Activated CD4-positive, alpha-beta T cell treated with anti-CD3 and anti-CD28 coated beads, Interleukin-2, amount 10 ng/mL, durations not matched to agents 7 days and 5 days (primary cell): ENCODE measurements around the gene PSMD13. TPM values are rescaled to one million over a fixed set of nuclear protein-coding genes. Genes with fewer than 3 reads are reported as not detected.

Experiments
- CTCF ChIA-PET: fragments of 350-600 bp; sonication (Branson Sonifier 250); formaldehyde crosslinking; loops from one replicate; lab custom pipeline; 2021; ENCODE audit warnings: antibody characterized with exemption; lab: Charles Lee
- POLR2A ChIA-PET: fragments of 350-600 bp; sonication (Branson Sonifier 250); formaldehyde crosslinking; loops from one replicate; lab custom pipeline; 2021; ENCODE audit warnings: antibody characterized with exemption; lab: Charles Lee
- DNase-seq: peaks from one replicate; pipeline ENCODE4 v3.0.0-alpha.2; 2020
- H3K27ac Mint-ChIP-seq: one replicate; pipeline ENCODE4 v1.8.0; 2021; ENCODE audit warnings: mild to moderate bottlenecking, moderate library complexity, mixed read lengths
- H3K27me3 Mint-ChIP-seq: one replicate; pipeline ENCODE4 v1.8.0; 2021; ENCODE audit warnings: mixed read lengths
- H3K36me3 Mint-ChIP-seq: one replicate; pipeline ENCODE4 v1.8.0; 2021; ENCODE audit warnings: low read depth, mixed read lengths
- H3K4me1 Mint-ChIP-seq: one replicate; pipeline ENCODE4 v1.8.0; 2021; ENCODE audit warnings: mixed read lengths
- H3K4me3 Mint-ChIP-seq: one replicate; pipeline ENCODE4 v1.8.0; 2021; ENCODE audit warnings: mild to moderate bottlenecking, moderate library complexity, mixed read lengths
- H3K9me3 Mint-ChIP-seq: one replicate; pipeline ENCODE4 v1.8.0; 2021; ENCODE audit warnings: mixed read lengths
- total RNA-seq, 2 experiments: library from RNA; stranded (reverse); gene quantifications; one replicate each; pipeline ENCODE4 v1.2.3, GENCODE V29; 2021

Gene PSMD13
- total RNA-seq, 2 experiments from 2014 or later, result 125 to 153 TPM

- H3K9me3 Mint-ChIP-seq, result no peaks in the 10 kb centered on the region
- peak overlapping the region; percentile 73 for H3K4me3 Mint-ChIP-seq
- CTCF ChIA-PET, result interaction anchor here (0.7 to 1.6 kb wide), 2 partner anchors 14 to 18 kb away, joined by 3 to 4 read pairs; no protein-coding TSS in a partner anchor
- H3K4me1 Mint-ChIP-seq, result peaks cover 32% of the 10 kb centered on the region
- POLR2A ChIA-PET, result no interaction called here
- H3K27ac Mint-ChIP-seq, result peak overlapping the region; percentile 54
- peaks cover 2% of the 10 kb centered on the region for H3K27me3 Mint-ChIP-seq
- peaks cover 28% of the 10 kb centered on the region for H3K36me3 Mint-ChIP-seq
- DNase-seq, result no peak
Measured at GRCh38 chr11:291281-292210, 54.8 kb downstream of the PSMD13 start.

DNA sequence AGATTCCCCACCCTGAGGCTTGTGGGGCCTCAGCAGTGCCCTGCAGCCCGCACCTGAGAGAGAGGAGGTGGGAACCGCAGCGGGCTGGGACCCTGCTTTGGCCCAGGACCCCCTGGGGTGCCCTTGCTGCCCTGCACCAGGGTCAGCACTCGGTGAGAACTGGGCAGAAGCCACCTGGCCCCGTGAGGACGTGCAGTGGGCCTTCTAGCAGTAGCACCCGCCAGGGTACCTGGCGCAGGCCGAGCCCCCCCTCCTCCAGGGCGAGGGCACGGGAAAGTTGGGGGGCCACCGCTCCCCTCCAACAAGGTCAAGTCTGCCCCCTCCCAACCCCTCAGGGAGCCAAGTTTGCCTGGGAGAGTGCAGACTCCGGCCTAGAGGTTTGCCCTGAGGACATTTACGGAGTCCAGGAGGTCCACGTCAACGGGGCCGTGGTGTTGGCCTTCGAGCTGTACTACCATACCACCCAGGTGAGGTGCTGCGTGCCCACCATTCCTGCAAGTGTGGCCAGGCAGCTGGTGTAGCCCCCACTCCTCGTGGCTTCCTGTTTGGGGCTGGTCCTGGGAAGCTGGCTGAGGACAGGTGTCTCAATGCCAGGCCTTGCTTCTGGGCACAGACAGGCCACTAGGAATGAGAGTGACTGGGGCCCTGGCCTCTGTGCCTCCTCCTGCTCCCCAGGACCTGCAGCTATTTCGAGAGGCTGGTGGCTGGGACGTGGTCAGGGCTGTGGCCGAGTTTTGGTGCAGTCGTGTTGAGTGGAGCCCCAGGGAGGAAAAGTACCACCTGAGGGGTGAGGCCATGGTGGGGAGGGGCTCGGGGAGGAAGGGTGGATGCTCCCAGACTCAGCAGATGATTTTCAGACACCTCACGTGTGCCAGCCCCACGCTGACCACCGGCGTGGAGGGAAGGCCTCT, 55.7 kb downstream of the PSMD13 start:
- CTCF ChIA-PET, result interaction anchor here (1.6 kb wide), 1 partner anchor 14 kb away, joined by 4 read pairs; no protein-coding TSS in a partner anchor
- DNase-seq, result no peak
- Mint-ChIP-seq H3K27me3 (no peaks in the 10 kb centered on the region), H3K36me3 (peaks cover 26% of the 10 kb centered on the region), H3K4me1 (peaks cover 32% of the 10 kb centered on the region), H3K27ac (no peak overlapping the region), H3K4me3 (no peak overlapping the region), H3K9me3 (no peaks in the 10 kb centered on the region)
- POLR2A ChIA-PET, result no interaction called here

- DNase-seq, result no peak
- H3K27ac Mint-ChIP-seq, result no peak overlapping the region
- H3K27me3 Mint-ChIP-seq, result no peaks in the 10 kb centered on the region
- CTCF ChIA-PET, result interaction anchor here (1.4 to 1.6 kb wide), 2 partner anchors 43 to 226 kb away, joined by 5 read pairs; no protein-coding TSS in a partner anchor
- POLR2A ChIA-PET, result no interaction called here
- peaks cover 33% of the 10 kb centered on the region for H3K4me1 Mint-ChIP-seq
- H3K9me3 Mint-ChIP-seq, result no peaks in the 10 kb centered on the region
- peaks cover 20% of the 10 kb centered on the region for H3K36me3 Mint-ChIP-seq
- no peak overlapping the region for H3K4me3 Mint-ChIP-seq
Measured at GRCh38 chr11:293271-293851, 56.6 kb downstream of the PSMD13 start.

GRCh38 chr11:293852-294661, 57.3 kb downstream of the PSMD13 start:
- DNase-seq, result no peak
- ChIA-PET CTCF (interaction anchor here (1.2 to 2.8 kb wide), 4 partner anchors 12 to 225 kb away, joined by 3 to 11 read pairs (median 5); partner anchors contain the start of genes BET1L and RIC8A), POLR2A (no interaction called here)
- no peaks in the 10 kb centered on the region for H3K9me3 Mint-ChIP-seq
- H3K27ac Mint-ChIP-seq, result no peak overlapping the region
- H3K36me3 Mint-ChIP-seq, result peaks cover 20% of the 10 kb centered on the region
- peaks cover 33% of the 10 kb centered on the region for H3K4me1 Mint-ChIP-seq
- no peaks in the 10 kb centered on the region for H3K27me3 Mint-ChIP-seq
- no peak overlapping the region for H3K4me3 Mint-ChIP-seq

GRCh38 chr11:294780-295179, 58.0 kb downstream of the PSMD13 start:
- H3K27ac Mint-ChIP-seq, result no peak overlapping the region
- DNase-seq, result no peak

GRCh38 chr11:295351-296170, 58.8 kb downstream of the PSMD13 start:
- H3K36me3 Mint-ChIP-seq, result peaks cover 13% of the 10 kb centered on the region
- H3K4me1 Mint-ChIP-seq, result peaks cover 26% of the 10 kb centered on the region
- no peak for DNase-seq
- POLR2A ChIA-PET, result no interaction called here
- H3K27me3 Mint-ChIP-seq, result peaks cover 1% of the 10 kb centered on the region
- CTCF ChIA-PET, result interaction anchor here (2.8 kb wide), 1 partner anchor 11 kb away, joined by 11 read pairs; no protein-coding TSS in a partner anchor
- H3K9me3 Mint-ChIP-seq, result no peaks in the 10 kb centered on the region
- H3K27ac Mint-ChIP-seq, result peak overlapping the region; percentile 19
- H3K4me3 Mint-ChIP-seq, result no peak overlapping the region

More at GRCh38 chr11:294780-295179, 58.0 kb downstream of the PSMD13 start:
- Mint-ChIP-seq H3K4me3 (no peak overlapping the region), H3K4me1 (peaks cover 32% of the 10 kb centered on the region), H3K36me3 (peaks cover 20% of the 10 kb centered on the region), H3K9me3 (no peaks in the 10 kb centered on the region), H3K27me3 (no peaks in the 10 kb centered on the region)
- CTCF ChIA-PET, result interaction anchor here (1.2 to 2.8 kb wide), 4 partner anchors 11 to 224 kb away, joined by 3 to 11 read pairs (median 5); partner anchors contain the start of genes BET1L and RIC8A
- POLR2A ChIA-PET, result no interaction called here

- no peak overlapping the region for H3K4me3 Mint-ChIP-seq
- H3K27me3 Mint-ChIP-seq, result peaks cover 1% of the 10 kb centered on the region
- POLR2A ChIA-PET, result no interaction called here
- DNase-seq, result no peak
- H3K4me1 Mint-ChIP-seq, result peaks cover 17% of the 10 kb centered on the region
- CTCF ChIA-PET, result interaction anchor here (2.8 kb wide), 1 partner anchor 10 kb away, joined by 11 read pairs; no protein-coding TSS in a partner anchor
- no peaks in the 10 kb centered on the region for H3K9me3 Mint-ChIP-seq
- H3K27ac Mint-ChIP-seq, result no peak overlapping the region
- peaks cover 5% of the 10 kb centered on the region for H3K36me3 Mint-ChIP-seq
Measured at GRCh38 chr11:296171-297050, 59.6 kb downstream of the PSMD13 start.

GRCh38 chr11:297051-297585, 60.3 kb downstream of the PSMD13 start:
- DNase-seq, result no peak
- H3K36me3 Mint-ChIP-seq, result peaks cover 3% of the 10 kb centered on the region
- H3K4me1 Mint-ChIP-seq, result peaks cover 15% of the 10 kb centered on the region
- no peak overlapping the region for H3K4me3 Mint-ChIP-seq
- peaks cover 1% of the 10 kb centered on the region for H3K27me3 Mint-ChIP-seq
- CTCF ChIA-PET, result interaction anchor here (1.1 kb wide), 1 partner anchor 9 kb away, joined by 3 read pairs; no protein-coding TSS in a partner anchor
- no peaks in the 10 kb centered on the region for H3K9me3 Mint-ChIP-seq
- peak overlapping the region; percentile 74 for H3K27ac Mint-ChIP-seq
- POLR2A ChIA-PET, result no interaction called here

GRCh38 chr11:297586-298405, 61.0 kb downstream of the PSMD13 start:
- Mint-ChIP-seq H3K4me1 (peaks cover 16% of the 10 kb centered on the region), H3K27me3 (peaks cover 1% of the 10 kb centered on the region), H3K36me3 (peaks cover 3% of the 10 kb centered on the region), H3K27ac (peak overlapping the region; percentile 74), H3K9me3 (no peaks in the 10 kb centered on the region), H3K4me3 (no peak overlapping the region)
- peak; percentile 47 for DNase-seq
- ChIA-PET POLR2A (no interaction called here), CTCF (interaction anchor here (1.0 to 1.4 kb wide), 3 partner anchors 8 to 106 kb away, joined by 3 to 5 read pairs (median 3); no protein-coding TSS in a partner anchor)
